DND-41 (cell line): ENCODE measurements around the gene PLXNA4.

Source experiments
- ATAC-seq: fragments of 200-7000 bp; cut with Tn5 transposase; 3 replicates; pipeline ENCODE4 v1.9.1; 2021; ENCODE audit warnings: low read depth; ENCODE audit not compliant: insufficient read depth
- DNase-seq: peaks from one replicate; pipeline ENCODE4 v3.0.0-alpha.2; 2020
- H2AFZ ChIP-seq: 2 replicates; pipeline ENCODE4 v1.6.0; 2012; ENCODE audit warnings: low read depth, low read length
- H3K27ac ChIP-seq: 2 replicates; pipeline ENCODE4 v1.5.1; 2012; ENCODE audit warnings: low read length, inconsistent platforms
- H3K27me3 ChIP-seq: fragments of 200-600 bp; sonication (generic); 2 replicates; pipeline ENCODE4 v1.6.0; 2012; ENCODE audit warnings: low read length, mild to moderate bottlenecking, inconsistent platforms; ENCODE audit not compliant: insufficient read depth, poor library complexity
- H3K36me3 ChIP-seq: 2 replicates; pipeline ENCODE4 v1.5.1; 2012; ENCODE audit warnings: low read length, inconsistent platforms; ENCODE audit not compliant: insufficient read depth
- H3K4me1 ChIP-seq: 2 replicates; pipeline ENCODE4 v1.5.1; 2012; ENCODE audit warnings: mild to moderate bottlenecking, low read length; ENCODE audit not compliant: insufficient read depth
- H3K4me2 ChIP-seq: 2 replicates; pipeline ENCODE4 v1.6.0; 2012; ENCODE audit warnings: mild to moderate bottlenecking, moderate library complexity, low read length, inconsistent platforms; ENCODE audit not compliant: insufficient read depth
- H3K4me3 ChIP-seq, 2 experiments: fragments of 200-600 bp in 1 of 2; shearing (Covaris generic) in 1 of 2; 2 replicates each; pipeline ENCODE4 v1.5.1; 2012 to 2016; ENCODE audit warnings: inconsistent platforms in 2 of 2, low read length in 2 of 2, mild to moderate bottlenecking in 2 of 2, low read depth in 1 of 2, moderate library complexity in 1 of 2
- H3K79me2 ChIP-seq: 2 replicates; pipeline ENCODE4 v1.6.0; 2012; ENCODE audit warnings: low read length, inconsistent platforms; ENCODE audit not compliant: insufficient read depth
- H3K9ac ChIP-seq: 2 replicates; pipeline ENCODE4 v1.6.0; 2012; ENCODE audit warnings: low read depth, mild to moderate bottlenecking, inconsistent platforms, low read length, moderate library complexity
- H3K9me3 ChIP-seq: 2 replicates; pipeline ENCODE4 v1.5.1; 2012; ENCODE audit warnings: low read length, moderate library complexity, mild to moderate bottlenecking, inconsistent platforms; ENCODE audit not compliant: insufficient read depth, severe bottlenecking
- H4K20me1 ChIP-seq: 2 replicates; pipeline ENCODE4 v1.6.0; 2012; ENCODE audit warnings: low read length; ENCODE audit not compliant: insufficient read depth
- CTCF ChIP-seq: IDR thresholded peaks from 2 replicates; pipeline ENCODE4 v1.5.1; 2012; ENCODE audit warnings: borderline replicate concordance, low read length, moderate library complexity, mild to moderate bottlenecking; ENCODE audit not compliant: poor library complexity, severe bottlenecking; ENCODE audit errors: extremely low read depth
- EZH2 ChIP-seq: IDR thresholded peaks from 3 replicates; pipeline ENCODE4 v1.6.1; 2012; ENCODE audit warnings: borderline replicate concordance, low read depth, mild to moderate bottlenecking, moderate library complexity, low read length, inconsistent platforms; ENCODE audit not compliant: severe bottlenecking

The PLXNA4 gene

GRCh38 chr7:132377015-132377414, 199.3 kb downstream of the PLXNA4 start:
- no peaks in the 10 kb centered on the region for H3K36me3 ChIP-seq
- no peaks in the 10 kb centered on the region for H4K20me1 ChIP-seq
- H3K9ac ChIP-seq = no peak overlapping the region
- H3K79me2 ChIP-seq = no peaks in the 10 kb centered on the region
- no peak overlapping the region for H2AFZ ChIP-seq
- TF ChIP-seq CTCF = no peak
- no peak for TF ChIP-seq EZH2
- no peak overlapping the region for H3K4me3 ChIP-seq
- ATAC-seq (no peak), DNase-seq (no peak)
- H3K27ac ChIP-seq = no peak overlapping the region
- no peak overlapping the region for H3K4me2 ChIP-seq
- H3K4me1 ChIP-seq = no peaks in the 10 kb centered on the region
- H3K27me3 ChIP-seq = peaks cover 3% of the 10 kb centered on the region
- H3K9me3 ChIP-seq = no peaks in the 10 kb centered on the region

- Histone ChIP-seq H3K27me3 (peaks cover 3% of the 10 kb centered on the region), H3K9me3 (no peaks in the 10 kb centered on the region), H4K20me1 (no peaks in the 10 kb centered on the region), H3K79me2 (no peaks in the 10 kb centered on the region), H2AFZ (no peak overlapping the region), H3K9ac (no peak overlapping the region), H3K27ac (no peak overlapping the region), H3K4me1 (no peaks in the 10 kb centered on the region), H3K4me2 (no peak overlapping the region), H3K36me3 (no peaks in the 10 kb centered on the region), H3K4me3 (no peak overlapping the region)
- DNase-seq = no peak
- TF ChIP-seq EZH2 = no peak
- TF ChIP-seq CTCF = no peak
- no peak for ATAC-seq
These were observed 199.8 kb downstream of the PLXNA4 start for GRCh38 chr7:132376361-132377013.

GRCh38 chr7:132373879-132374278, 202.4 kb downstream of the PLXNA4 start:
- DNase-seq (no peak), ATAC-seq (no peak)
- H3K27me3 ChIP-seq = peaks cover 3% of the 10 kb centered on the region
- H2AFZ ChIP-seq = no peak overlapping the region
- H3K4me1 ChIP-seq = no peaks in the 10 kb centered on the region
- no peaks in the 10 kb centered on the region for H3K36me3 ChIP-seq
- H3K4me3 ChIP-seq = no peak overlapping the region
- no peaks in the 10 kb centered on the region for H3K9me3 ChIP-seq
- H3K4me2 ChIP-seq = no peak overlapping the region
- H3K9ac ChIP-seq = no peak overlapping the region
- no peaks in the 10 kb centered on the region for H3K79me2 ChIP-seq
- TF ChIP-seq EZH2 (no peak), CTCF (no peak)
- no peak overlapping the region for H3K27ac ChIP-seq
- no peaks in the 10 kb centered on the region for H4K20me1 ChIP-seq
